Measurements from ENCODE around the gene ADAMTS12.
"Not testable (repeated sequence)": the region's sequence is repeated elsewhere in the genome, so short reads cannot be mapped to it uniquely, and the experiment has no call there.

The ADAMTS12 gene

DNA sequence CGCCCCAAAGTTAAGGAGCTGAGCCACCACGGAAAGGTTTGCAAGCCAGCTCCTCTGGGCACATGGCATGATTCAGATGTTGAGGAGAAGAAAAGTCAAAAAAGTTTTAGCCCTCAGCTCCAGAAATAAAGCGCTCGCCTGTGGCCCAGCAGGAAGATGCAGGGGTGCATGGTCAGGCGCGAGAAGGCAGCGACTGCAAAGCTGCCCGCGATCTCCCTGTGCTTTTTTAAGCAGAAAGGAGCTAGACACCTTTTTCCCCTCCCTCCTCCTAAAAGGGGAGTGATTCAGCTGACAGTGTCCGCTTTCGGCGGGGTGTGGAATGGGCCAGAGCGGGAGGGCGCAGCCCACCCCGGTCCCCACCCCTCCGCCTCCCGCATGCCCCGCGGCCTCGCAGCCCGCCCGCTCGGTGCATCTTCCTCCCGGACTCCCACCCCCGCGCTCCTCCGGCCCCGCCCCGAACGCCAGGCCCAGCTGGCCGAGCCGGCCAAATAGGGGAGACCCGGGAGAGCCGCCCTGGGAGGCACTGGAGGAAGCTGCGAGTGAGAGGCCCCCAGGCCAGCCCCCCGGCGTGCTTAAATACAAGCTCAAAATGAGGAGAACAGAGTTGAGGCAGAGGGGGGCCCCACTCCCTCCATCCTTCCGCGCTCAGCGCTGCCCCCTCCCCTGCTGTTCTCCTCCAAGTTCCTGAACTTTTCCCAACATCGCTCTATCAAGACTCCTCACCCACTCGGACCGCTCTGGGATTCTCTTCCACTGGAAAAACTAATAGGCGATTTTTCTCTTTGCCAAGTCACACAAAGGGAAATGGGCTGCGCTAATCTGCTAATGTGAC, at the start of gene ADAMTS12:
TSS of gene ADAMTS12 (minus strand) at position 203 of the 832 bp plus-strand sequence. CDS start at position 69, 134 bp downstream.
- no peak for DNase-seq

DNA sequence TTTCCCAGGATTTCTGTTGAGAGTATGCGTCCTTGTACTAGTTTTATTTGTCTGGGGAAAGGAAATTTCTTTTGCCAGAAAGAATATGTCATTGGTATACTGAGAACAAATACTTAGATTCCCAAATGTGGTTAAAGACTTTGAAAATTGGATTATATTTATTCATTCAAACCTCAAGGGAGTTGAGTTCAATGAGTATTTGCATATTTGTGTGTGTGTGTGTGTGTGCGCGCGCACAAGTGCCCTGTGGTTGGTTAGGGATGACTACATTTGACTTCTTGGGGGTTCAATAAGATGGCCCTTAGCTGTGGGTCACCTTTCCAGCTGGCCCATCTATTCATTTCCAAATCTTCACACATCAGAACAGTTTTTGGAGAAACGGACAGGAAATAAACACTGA, 49.3 kb upstream of the ADAMTS12 start:
- DNase-seq = no peak

DNA sequence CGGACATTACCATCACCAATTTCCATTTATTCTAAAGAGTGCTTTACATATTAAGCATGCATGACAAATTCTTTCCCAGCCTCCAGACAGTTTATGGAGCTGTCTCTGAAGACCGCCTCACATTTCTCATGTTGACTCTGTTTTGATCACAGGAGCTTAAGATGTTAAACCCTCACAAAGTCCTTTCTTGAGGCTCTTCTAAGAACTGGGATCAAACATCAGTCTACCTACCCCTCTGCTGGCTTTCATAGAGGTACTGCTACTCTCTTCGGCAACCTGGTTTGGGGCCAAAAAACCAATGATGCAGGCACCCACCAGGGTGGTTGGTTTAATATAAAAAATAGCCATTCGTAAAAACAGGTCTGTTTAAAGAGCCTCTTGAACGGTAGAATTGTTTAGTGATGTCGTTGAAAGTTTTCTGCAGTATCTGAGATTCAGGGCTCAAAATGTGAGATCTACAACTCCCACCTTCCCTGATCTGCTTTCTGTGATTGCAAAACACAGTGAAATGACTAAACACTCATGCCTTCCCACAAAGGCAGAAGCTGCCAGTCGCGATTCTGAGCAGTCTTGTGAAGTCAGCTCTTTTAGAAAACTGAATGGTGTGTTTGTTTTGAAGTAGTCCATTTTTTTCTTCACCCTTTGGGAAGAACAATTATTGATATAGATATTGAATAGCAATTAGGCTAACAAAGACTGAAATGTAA, 47.9 kb upstream of the ADAMTS12 start:
- DNase-seq = no peak

GRCh38 chr5:33938881-33939280, 47.1 kb upstream of the ADAMTS12 start:
- no peak for DNase-seq

DNA sequence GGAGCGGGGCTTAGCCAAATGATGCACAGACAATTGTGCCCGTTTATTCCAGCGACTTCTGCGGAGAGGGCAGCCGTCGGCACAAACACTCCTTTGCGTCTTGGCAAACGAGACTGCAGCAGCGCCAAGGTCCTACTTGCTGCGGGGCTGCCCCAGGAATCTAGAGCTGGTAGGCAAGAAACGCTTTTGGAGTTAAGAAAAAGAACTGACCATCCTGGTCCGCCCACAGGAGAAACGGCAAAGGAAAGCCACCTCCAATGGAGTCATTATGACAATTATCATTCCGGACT, 46.7 kb upstream of the ADAMTS12 start:
- no peak for DNase-seq

GRCh38 chr5:33937707-33938506, 46.1 kb upstream of the ADAMTS12 start:
- no peak for DNase-seq

DNA sequence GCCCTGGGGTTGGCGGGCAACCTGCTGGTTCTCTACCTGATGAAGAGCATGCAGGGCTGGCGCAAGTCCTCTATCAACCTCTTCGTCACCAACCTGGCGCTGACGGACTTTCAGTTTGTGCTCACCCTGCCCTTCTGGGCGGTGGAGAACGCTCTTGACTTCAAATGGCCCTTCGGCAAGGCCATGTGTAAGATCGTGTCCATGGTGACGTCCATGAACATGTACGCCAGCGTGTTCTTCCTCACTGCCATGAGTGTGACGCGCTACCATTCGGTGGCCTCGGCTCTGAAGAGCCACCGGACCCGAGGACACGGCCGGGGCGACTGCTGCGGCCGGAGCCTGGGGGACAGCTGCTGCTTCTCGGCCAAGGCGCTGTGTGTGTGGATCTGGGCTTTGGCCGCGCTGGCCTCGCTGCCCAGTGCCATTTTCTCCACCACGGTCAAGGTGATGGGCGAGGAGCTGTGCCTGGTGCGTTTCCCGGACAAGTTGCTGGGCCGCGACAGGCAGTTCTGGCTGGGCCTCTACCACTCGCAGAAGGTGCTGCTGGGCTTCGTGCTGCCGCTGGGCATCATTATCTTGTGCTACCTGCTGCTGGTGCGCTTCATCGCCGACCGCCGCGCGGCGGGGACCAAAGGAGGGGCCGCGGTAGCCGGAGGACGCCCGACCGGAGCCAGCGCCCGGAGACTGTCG, 45.4 kb upstream of the ADAMTS12 start:
- no peak for DNase-seq

GRCh38 chr5:33936381-33937016, 44.7 kb upstream of the ADAMTS12 start, which contains the start of gene RXFP3:
Gene RXFP3 (plus strand): TSS chr5:33936386. CDS start chr5:33936741, 355 bp downstream.
- DNase-seq = no peak

GRCh38 chr5:33936004-33936380, 44.2 kb upstream of the ADAMTS12 start:
- DNase-seq = no peak

GRCh38 chr5:33934176-33934575, 42.4 kb upstream of the ADAMTS12 start:
- no peak for DNase-seq

GRCh38 chr5:33933723-33934169, 42.0 kb upstream of the ADAMTS12 start:
- DNase-seq = no peak

DNA sequence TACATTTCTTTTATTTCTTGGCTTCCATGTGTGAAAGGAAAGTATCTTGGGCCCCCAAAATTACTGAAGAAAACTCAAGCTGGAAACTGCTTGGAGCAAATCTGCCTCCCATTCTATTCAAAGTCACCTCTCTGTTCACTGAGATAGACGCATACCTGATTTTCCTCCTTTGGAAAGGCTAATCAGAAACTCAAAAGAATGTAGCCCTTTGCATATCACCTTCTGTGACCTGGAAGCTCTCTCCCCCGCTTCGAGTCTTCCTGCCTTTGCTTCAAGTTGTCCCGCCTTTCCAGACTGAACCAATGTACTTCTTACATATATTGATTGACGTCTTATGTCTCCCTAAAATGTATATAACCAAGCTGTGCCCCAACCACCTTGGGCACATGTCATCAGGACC, 39.3 kb upstream of the ADAMTS12 start:
- no peak for DNase-seq

GRCh38 chr5:33929925-33930690, 38.3 kb upstream of the ADAMTS12 start:
- no peak for DNase-seq

GRCh38 chr5:33928283-33928682, 36.5 kb upstream of the ADAMTS12 start:
- DNase-seq = no peak

DNA sequence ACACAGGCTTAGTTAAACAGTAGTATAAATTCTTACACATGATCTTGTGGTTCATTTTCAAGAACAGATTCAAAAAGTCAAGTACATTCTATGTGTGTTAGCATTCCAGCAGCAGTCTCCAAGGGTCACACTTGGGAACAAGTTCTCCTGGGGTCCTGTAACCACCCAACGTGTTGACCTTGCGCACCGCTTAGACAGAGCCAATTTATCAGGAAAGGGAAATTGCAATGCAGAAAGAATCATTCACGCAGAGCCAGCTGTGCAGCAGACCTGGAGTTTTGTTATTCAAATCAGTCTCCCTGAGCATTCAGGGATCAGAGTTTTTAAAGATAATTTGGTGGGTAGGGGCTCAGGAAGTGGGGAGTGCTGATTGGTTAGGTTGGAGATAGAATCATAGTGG, 35.9 kb upstream of the ADAMTS12 start:
- no peak for DNase-seq

DNA sequence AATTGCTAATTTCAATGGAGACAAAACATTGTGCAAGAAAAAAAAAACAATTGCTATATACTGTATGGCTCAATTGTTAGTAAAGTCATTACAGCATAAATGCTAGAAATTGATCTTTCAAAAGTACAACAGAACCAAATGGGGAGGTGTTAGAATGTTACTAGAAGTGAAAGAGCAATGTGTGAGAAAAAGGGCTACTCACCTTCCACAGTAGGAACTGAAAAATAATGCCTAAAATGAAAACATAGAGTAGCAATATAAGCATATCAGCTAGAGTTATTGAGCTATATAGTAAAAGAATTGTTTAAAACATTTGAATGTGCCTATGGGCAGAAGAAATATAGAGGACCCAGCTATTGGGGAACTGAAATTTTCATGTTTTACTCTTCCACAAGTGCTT, 33.5 kb upstream of the ADAMTS12 start:
- DNase-seq = no peak

- no peak for DNase-seq
Observed at GRCh38 chr5:33921002-33921401, 29.2 kb upstream of the ADAMTS12 start.

DNA sequence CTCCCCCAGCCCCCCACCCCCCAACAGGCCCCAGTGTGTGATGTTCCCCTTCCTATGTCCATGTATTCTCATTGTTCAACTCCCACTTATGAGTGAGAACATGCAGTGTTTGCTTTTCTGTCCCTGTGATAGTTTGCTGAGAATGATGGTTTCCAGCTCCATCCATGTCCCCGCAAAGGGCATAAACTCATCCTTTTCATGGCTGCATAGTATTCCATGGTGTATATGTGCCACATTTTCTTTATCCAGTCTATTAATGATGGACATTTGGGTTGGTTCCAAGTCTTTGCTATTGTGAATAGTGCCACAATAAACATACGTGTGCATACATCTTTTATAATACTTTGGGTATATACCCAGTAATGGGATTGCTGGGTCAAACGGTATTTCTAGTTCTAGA, 23.1 kb upstream of the ADAMTS12 start:
- DNase-seq = not testable (repeated sequence)

DNA sequence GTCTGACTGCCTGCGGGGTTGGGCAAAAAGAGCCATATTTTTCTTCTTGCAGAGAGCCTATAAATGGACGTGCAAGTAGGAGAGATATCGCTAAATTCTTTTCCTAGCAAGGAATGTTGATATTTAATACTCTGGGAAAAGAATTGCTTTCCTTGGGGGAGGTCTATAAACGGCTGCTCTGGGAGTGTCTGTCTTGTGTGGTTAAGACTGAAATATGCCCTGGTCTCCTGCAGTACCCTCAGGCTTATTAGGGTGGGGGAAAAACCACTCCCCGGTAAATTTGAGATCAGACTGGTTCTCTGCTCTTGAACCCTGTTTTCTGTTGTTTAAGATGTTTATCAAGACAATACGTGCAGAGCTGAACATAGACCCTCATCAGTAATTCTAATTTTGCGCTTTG, 14.5 kb upstream of the ADAMTS12 start:
- not testable (repeated sequence) for DNase-seq

DNA sequence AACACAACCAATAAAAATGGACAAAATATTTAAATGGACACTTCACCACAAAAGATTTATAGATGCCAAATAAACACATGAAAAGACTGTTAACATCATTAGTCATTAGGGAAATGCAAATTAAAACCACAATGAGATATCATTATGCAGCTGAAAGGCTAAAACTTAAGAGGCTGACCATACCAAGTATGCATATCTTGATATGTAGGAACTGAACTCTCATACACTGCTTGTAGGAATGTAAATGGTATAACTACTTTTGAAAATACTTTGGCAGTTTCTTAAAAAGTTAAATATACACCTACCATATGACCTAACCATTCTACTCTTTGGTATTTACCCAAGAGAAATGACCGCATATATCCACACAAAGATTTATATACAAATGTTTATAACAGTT, 13.6 kb upstream of the ADAMTS12 start:
- DNase-seq = no peak

DNA sequence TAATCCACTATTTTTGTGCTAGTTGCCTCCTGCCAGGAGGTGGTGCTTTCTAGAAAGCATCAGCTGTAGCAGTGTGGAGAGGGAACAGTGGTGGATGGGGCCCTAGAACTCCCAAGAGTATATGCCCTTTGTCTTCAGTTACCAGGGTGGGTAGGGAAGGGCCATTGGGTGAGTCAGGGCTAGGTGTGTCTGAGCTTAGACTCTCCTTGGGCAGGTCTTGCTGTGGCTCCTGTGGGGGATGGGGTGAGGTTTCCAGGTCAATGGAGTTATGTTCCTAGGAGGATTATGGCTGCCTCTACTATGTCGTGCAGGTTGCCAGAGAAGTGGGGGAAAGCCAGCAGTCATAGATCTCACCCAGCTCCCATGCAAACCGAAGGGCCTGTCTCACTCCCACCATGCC, 11.3 kb upstream of the ADAMTS12 start:
- DNase-seq = no peak

- no peak for DNase-seq
Observed at GRCh38 chr5:33901156-33901555, 9.4 kb upstream of the ADAMTS12 start.
